Measurements from ENCODE around the gene CEACAM18. TPM values are rescaled to one million over a fixed set of nuclear protein-coding genes. Genes with fewer than 3 reads are reported as not detected.

The CEACAM18 gene
- total and polyA plus RNA-seq, 2 of the 4 experiments (the other 2 are of a cell fraction) = not detected

- Histone ChIP-seq H2BK5ac (ENCODE audit: low read depth, low read length, poor library complexity, severe bottlenecking) (no peak overlapping the region), H4K5ac (ENCODE audit: low read depth, low read length) (no peak overlapping the region), H3K4me3 (ENCODE audit: insufficient read depth, low read depth, low read length) (no peak overlapping the region), H4K20me1 (ENCODE audit: insufficient read depth, low read length) (no peaks in the 10 kb centered on the region), H3K9ac (ENCODE audit: low read depth, low read length) (no peak overlapping the region), H2AK5ac (ENCODE audit: low read depth, low read length) (no peak overlapping the region), H3K4ac (ENCODE audit: low read depth, low read length) (no peak overlapping the region), H3K9me3 (ENCODE audit: control insufficient read depth, insufficient read depth, low read length) (no peaks in the 10 kb centered on the region; the same call in 1 of the 2 replicates), H3K9me1 (ENCODE audit: insufficient read depth, low read length) (no peaks in the 10 kb centered on the region), H2BK20ac (ENCODE audit: low read depth, low read length) (no peak overlapping the region), H2AFZ (replicated peaks; ENCODE audit: low read length, poor library complexity) (no peak overlapping the region), H3K27me3 (ENCODE audit: control insufficient read depth, insufficient read depth, low read length) (no peaks in the 10 kb centered on the region), H3K56ac (ENCODE audit: extremely low read depth, insufficient read depth, low read length) (no peak overlapping the region), H4K8ac (ENCODE audit: low read depth in 2 of 2, low read length in 2 of 2) (no peak overlapping the region), H3K4me1 (ENCODE audit: control insufficient read depth, insufficient read depth, low read length) (no peaks in the 10 kb centered on the region), H3K36me3 (ENCODE audit: control insufficient read depth, insufficient read depth, low read length) (no peaks in the 10 kb centered on the region), H2BK120ac (ENCODE audit: low read depth, low read length) (no peak overlapping the region), H3K79me1 (ENCODE audit: low read depth in 1 of 2, low read length in 2 of 2) (no peaks in the 10 kb centered on the region), H3K18ac (ENCODE audit: low read depth, low read length) (no peak overlapping the region), H4K91ac (ENCODE audit: insufficient read depth, low read depth, low read length) (no peak overlapping the region), H3K23ac (ENCODE audit: low read depth, low read length) (no peak overlapping the region), H3K4me2 (ENCODE audit: low read depth, low read length) (no peak overlapping the region), H3K14ac (replicated peaks; ENCODE audit: low read depth, low read length) (no peak overlapping the region), H3K27ac (ENCODE audit: insufficient read depth, low read length) (no peak overlapping the region), H2BK15ac (ENCODE audit: low read depth, low read length) (no peak overlapping the region), H2AK9ac (replicated peaks; ENCODE audit: low read depth, low read length, poor library complexity) (no peak overlapping the region)
- ATAC-seq (ENCODE audit: low read depth) (no peak), DNase-seq (no peak)
- ChIA-PET POLR2A (ENCODE audit: unreplicated experiment) (no interaction called here), CTCF (no interaction called here)
- BruUV-seq (replicated peaks) = no TSS peak
- in situ Hi-C loops (cut with MboI; ENCODE audit: low sequenced_read_pairs) = no loop called here
- dilution Hi-C loops (cut with HindIII; ENCODE audit: low sequenced_read_pairs, unreplicated experiment) = no loop called here
- 61% methylated on average over 8 of the region's 11 CpGs; no CpG with 5 or more reads in 1 of the 2 experiments for WGBS, 2 experiments (ENCODE audit: extremely low coverage in 2 of 2, insufficient read length in 1 of 2)
- intact Hi-C loops (cut with micrococcal nuclease) = no loop called here
- TF ChIP-seq RFX5 (IDR thresholded peaks at IDR 0.05; ENCODE audit: low read depth, low read length) (no peak), CEBPB (IDR thresholded peaks at IDR 0.05; ENCODE audit: low read depth, low read length) (no peak), POLR2A (IDR thresholded peaks at IDR 0.05; ENCODE audit: low read depth, low read length) (no peak), RCOR1 (IDR thresholded peaks at IDR 0.05; ENCODE audit: insufficient replicate concordance, low read length) (no peak), MXI1 (IDR thresholded peaks at IDR 0.05; ENCODE audit: borderline replicate concordance, low read depth, low read length) (no peak), FOS (IDR thresholded peaks at IDR 0.05; ENCODE audit: low read depth, low read length) (no peak), NFE2L2 (IDR thresholded peaks at IDR 0.05; ENCODE audit: low read depth, low read length) (no peak), USF2 (IDR thresholded peaks at IDR 0.05; ENCODE audit: low read depth, low read length) (no peak), BHLHE40 (IDR thresholded peaks at IDR 0.05; ENCODE audit: low read depth, low read length) (no peak)
Measured at GRCh38 chr19:51457351-51458013, 20.9 kb upstream of the CEACAM18 start.

All from IMR-90 (cell line).